ENCODE measurements around the gene SCN5A.
A peak's percentile ranks its signal among the peaks of the same experiment; 100 is the strongest.
"Not testable (repeated sequence)": the region's sequence is repeated elsewhere in the genome, so short reads cannot be mapped to it uniquely, and the experiment has no call there.

SCN5A gene

GRCh38 chr3:38567498-38567897, 82.0 kb downstream of the SCN5A start:
- H3K27me3 ChIP-seq (ENCODE audit: low read depth): no peaks in the 10 kb centered on the region
- H3K4me1 ChIP-seq: no peaks in the 10 kb centered on the region
- H3K4me3 ChIP-seq: no peak overlapping the region
- no peaks in the 10 kb centered on the region for H3K9me3 ChIP-seq
- H3K36me3 ChIP-seq (replicated peaks): no peaks in the 10 kb centered on the region
- DNase-seq (ENCODE audit: low spot score in 2 of 2): peak in 1 of 2 experiments; percentile 1
- in situ Hi-C loops (cut with MboI; ENCODE audit: low sequenced_read_pairs): no loop called here

GRCh38 chr3:38566794-38567193, 82.7 kb downstream of the SCN5A start:
- DNase-seq (ENCODE audit: low spot score in 2 of 2); in situ Hi-C loops (cut with MboI; ENCODE audit: low sequenced_read_pairs); H3K36me3 ChIP-seq (replicated peaks); H3K27me3 ChIP-seq (ENCODE audit: low read depth); H3K4me1 ChIP-seq; H3K4me3 ChIP-seq; H3K9me3 ChIP-seq: not testable (repeated sequence)

GRCh38 chr3:38566215-38566528, 83.3 kb downstream of the SCN5A start:
- in situ Hi-C loops (cut with MboI; ENCODE audit: low sequenced_read_pairs): no loop called here
- no peaks in the 10 kb centered on the region for H3K9me3 ChIP-seq
- H3K4me3 ChIP-seq: no peak overlapping the region
- peak in 1 of 2 experiments; percentile 1 for DNase-seq (ENCODE audit: low spot score in 2 of 2)
- H3K36me3 ChIP-seq (replicated peaks): no peaks in the 10 kb centered on the region
- H3K4me1 ChIP-seq: no peaks in the 10 kb centered on the region
- H3K27me3 ChIP-seq (ENCODE audit: low read depth): no peaks in the 10 kb centered on the region

- H3K9me3 ChIP-seq: no peaks in the 10 kb centered on the region
- no peaks in the 10 kb centered on the region for H3K36me3 ChIP-seq (replicated peaks)
- in situ Hi-C loops (cut with MboI; ENCODE audit: low sequenced_read_pairs): no loop called here
- no peak for DNase-seq (ENCODE audit: low spot score in 2 of 2)
- H3K4me1 ChIP-seq: no peaks in the 10 kb centered on the region
- no peak overlapping the region for H3K4me3 ChIP-seq
- H3K27me3 ChIP-seq (ENCODE audit: low read depth): no peaks in the 10 kb centered on the region
Observed at GRCh38 chr3:38565339-38566214, 83.9 kb downstream of the SCN5A start.

- DNase-seq (ENCODE audit: low spot score in 2 of 2): peak in 1 of 2 experiments; percentile 3
- Histone ChIP-seq H3K4me1 (no peaks in the 10 kb centered on the region), H3K9me3 (no peaks in the 10 kb centered on the region), H3K27me3 (ENCODE audit: low read depth) (no peaks in the 10 kb centered on the region), H3K4me3 (no peak overlapping the region), H3K36me3 (replicated peaks) (no peaks in the 10 kb centered on the region)
- in situ Hi-C loops (cut with MboI; ENCODE audit: low sequenced_read_pairs): no loop called here
Observed at GRCh38 chr3:38564631-38565338, 84.7 kb downstream of the SCN5A start.

GRCh38 chr3:38563886-38564270, 85.6 kb downstream of the SCN5A start:
- H3K27me3 ChIP-seq (ENCODE audit: low read depth): no peaks in the 10 kb centered on the region
- no peaks in the 10 kb centered on the region for H3K9me3 ChIP-seq
- H3K36me3 ChIP-seq (replicated peaks): no peaks in the 10 kb centered on the region
- H3K4me3 ChIP-seq: no peak overlapping the region
- in situ Hi-C loops (cut with MboI; ENCODE audit: low sequenced_read_pairs): no loop called here
- no peak for DNase-seq (ENCODE audit: low spot score in 2 of 2)
- no peaks in the 10 kb centered on the region for H3K4me1 ChIP-seq

- Histone ChIP-seq H3K4me1 (no peaks in the 10 kb centered on the region), H3K4me3 (no peak overlapping the region), H3K9me3 (no peaks in the 10 kb centered on the region), H3K36me3 (replicated peaks) (no peaks in the 10 kb centered on the region), H3K27me3 (ENCODE audit: low read depth) (no peaks in the 10 kb centered on the region)
- no peak for DNase-seq (ENCODE audit: low spot score in 2 of 2)
- in situ Hi-C loops (cut with MboI; ENCODE audit: low sequenced_read_pairs): no loop called here
Observed at GRCh38 chr3:38563070-38563885, 86.2 kb downstream of the SCN5A start.

- in situ Hi-C loops (cut with MboI; ENCODE audit: low sequenced_read_pairs): no loop called here
- no peaks in the 10 kb centered on the region for H3K27me3 ChIP-seq (ENCODE audit: low read depth)
- H3K9me3 ChIP-seq: no peaks in the 10 kb centered on the region
- no peaks in the 10 kb centered on the region for H3K4me1 ChIP-seq
- DNase-seq (ENCODE audit: low spot score in 2 of 2): no peak
- no peak overlapping the region for H3K4me3 ChIP-seq
- no peaks in the 10 kb centered on the region for H3K36me3 ChIP-seq (replicated peaks)
Observed at GRCh38 chr3:38562467-38562925, 87.0 kb downstream of the SCN5A start.

GRCh38 chr3:38561746-38562466, 87.6 kb downstream of the SCN5A start:
- H3K36me3 ChIP-seq (replicated peaks): no peaks in the 10 kb centered on the region
- in situ Hi-C loops (cut with MboI; ENCODE audit: low sequenced_read_pairs): no loop called here

GRCh38 chr3:38560996-38561717, 88.3 kb downstream of the SCN5A start:
- no peaks in the 10 kb centered on the region for H3K36me3 ChIP-seq (replicated peaks)
- in situ Hi-C loops (cut with MboI; ENCODE audit: low sequenced_read_pairs): no loop called here
- no peak overlapping the region for H3K4me3 ChIP-seq
- no peak for DNase-seq (ENCODE audit: low spot score in 2 of 2)
- no peaks in the 10 kb centered on the region for H3K27me3 ChIP-seq (ENCODE audit: low read depth)
- no peaks in the 10 kb centered on the region for H3K4me1 ChIP-seq
- H3K9me3 ChIP-seq: no peaks in the 10 kb centered on the region

More at GRCh38 chr3:38561746-38562466, 87.6 kb downstream of the SCN5A start:
- no peak overlapping the region for H3K4me3 ChIP-seq
- H3K4me1 ChIP-seq: no peaks in the 10 kb centered on the region
- H3K27me3 ChIP-seq (ENCODE audit: low read depth): no peaks in the 10 kb centered on the region
- no peaks in the 10 kb centered on the region for H3K9me3 ChIP-seq
- peak in 1 of 2 experiments; percentile 4 for DNase-seq (ENCODE audit: low spot score in 2 of 2)

GRCh38 chr3:38560284-38560683, 89.2 kb downstream of the SCN5A start:
- peak in 1 of 2 experiments; percentile 10 for DNase-seq (ENCODE audit: low spot score in 2 of 2)
- no peaks in the 10 kb centered on the region for H3K27me3 ChIP-seq (ENCODE audit: low read depth)

GRCh38 chr3:38558864-38559263, 90.6 kb downstream of the SCN5A start:
- H3K36me3 ChIP-seq (replicated peaks): no peaks in the 10 kb centered on the region
- no peaks in the 10 kb centered on the region for H3K27me3 ChIP-seq (ENCODE audit: low read depth)
- H3K9me3 ChIP-seq: no peaks in the 10 kb centered on the region
- H3K4me1 ChIP-seq: no peaks in the 10 kb centered on the region
- DNase-seq (ENCODE audit: low spot score in 2 of 2): no peak
- H3K4me3 ChIP-seq: no peak overlapping the region
- in situ Hi-C loops (cut with MboI; ENCODE audit: low sequenced_read_pairs): no loop called here

More at GRCh38 chr3:38560284-38560683, 89.2 kb downstream of the SCN5A start:
- H3K36me3 ChIP-seq (replicated peaks): no peaks in the 10 kb centered on the region
- H3K4me3 ChIP-seq: no peak overlapping the region
- in situ Hi-C loops (cut with MboI; ENCODE audit: low sequenced_read_pairs): no loop called here
- H3K9me3 ChIP-seq: no peaks in the 10 kb centered on the region
- H3K4me1 ChIP-seq: no peaks in the 10 kb centered on the region
